Naive thymus-derived CD8-positive, alpha-beta T cell (primary cell): ENCODE results near the gene PKM. TPM values are rescaled to one million over a fixed set of nuclear protein-coding genes. Genes with fewer than 3 reads are reported as not detected.

ENCODE experiments used
- ATAC-seq, 2 donors: fragments of 150-1000 bp; cut with Tn5 transposase in 1 of 2; sonication (Bioruptor Pico), chemical (Tn5 transposase) in 1 of 2; 1 replicate in 1 of 2; 2 replicates in 1 of 2; pipeline ENCODE4 v1.10.0; 2021; ENCODE audit warnings: mild to moderate bottlenecking in 2 of 2, moderate library complexity in 2 of 2
- POLR2A ChIA-PET: fragments of 350-600 bp; sonication (Branson Sonifier 250); formaldehyde crosslinking; loops from one replicate; lab custom pipeline; 2021; ENCODE audit warnings: antibody characterized with exemption; lab: Charles Lee
- DNase-seq, 10 donors: peaks; one replicate each; pipeline versions ENCODE4 v3.0.0 to v3.0.0-alpha.2; 2020 to 2022
- H3K27ac Mint-ChIP-seq, 10 donors: one replicate each; pipeline ENCODE4 v1.8.0; 2020 to 2022; ENCODE audit warnings: mild to moderate bottlenecking in 10 of 10, mixed read lengths in 10 of 10, moderate library complexity in 4 of 10, inconsistent platforms in 1 of 10
- H3K27me3 Mint-ChIP-seq, 5 donors: one replicate each; pipeline ENCODE4 v1.8.0; 2021 to 2022; ENCODE audit warnings: mixed read lengths in 5 of 5
- H3K36me3 Mint-ChIP-seq, 3 donors: one replicate each; pipeline ENCODE4 v1.8.0; 2020 to 2022; ENCODE audit warnings: mixed read lengths in 3 of 3, mild to moderate bottlenecking in 2 of 3, inconsistent platforms in 1 of 3
- H3K4me1 Mint-ChIP-seq, 4 donors: one replicate each; pipeline ENCODE4 v1.8.0; 2021 to 2022; ENCODE audit warnings: mixed read lengths in 4 of 4
- H3K4me3 Mint-ChIP-seq, 10 donors: one replicate each; pipeline ENCODE4 v1.8.0; 2020 to 2022; ENCODE audit warnings: mild to moderate bottlenecking in 10 of 10, mixed read lengths in 10 of 10, moderate library complexity in 6 of 10, inconsistent platforms in 1 of 10
- H3K9me3 Mint-ChIP-seq, 9 donors: one replicate each; pipeline ENCODE4 v1.8.0; 2020 to 2022; ENCODE audit warnings: mixed read lengths in 9 of 9, mild to moderate bottlenecking in 3 of 9, inconsistent platforms in 1 of 9, moderate library complexity in 1 of 9
- polyA plus RNA-seq, 3 donors: library from polyadenylated mRNA; unstranded; fragments of 300-500 nt; fragmentation: Illumina TruSeq; gene quantifications; one replicate each; pipeline ENCODE4 v1.2.3, GENCODE V29; 2021
- total RNA-seq, 8 experiments: library from RNA in 2 of 8; stranded (reverse) in 2 of 8; gene quantifications; one replicate each; pipeline ENCODE4 v1.2.3 and lab custom pipeline; 2021 to 2026

PKM gene
- total and polyA plus RNA-seq, 5 experiments from 2014 or later: 277 to 330 (median 305) TPM

DNA sequence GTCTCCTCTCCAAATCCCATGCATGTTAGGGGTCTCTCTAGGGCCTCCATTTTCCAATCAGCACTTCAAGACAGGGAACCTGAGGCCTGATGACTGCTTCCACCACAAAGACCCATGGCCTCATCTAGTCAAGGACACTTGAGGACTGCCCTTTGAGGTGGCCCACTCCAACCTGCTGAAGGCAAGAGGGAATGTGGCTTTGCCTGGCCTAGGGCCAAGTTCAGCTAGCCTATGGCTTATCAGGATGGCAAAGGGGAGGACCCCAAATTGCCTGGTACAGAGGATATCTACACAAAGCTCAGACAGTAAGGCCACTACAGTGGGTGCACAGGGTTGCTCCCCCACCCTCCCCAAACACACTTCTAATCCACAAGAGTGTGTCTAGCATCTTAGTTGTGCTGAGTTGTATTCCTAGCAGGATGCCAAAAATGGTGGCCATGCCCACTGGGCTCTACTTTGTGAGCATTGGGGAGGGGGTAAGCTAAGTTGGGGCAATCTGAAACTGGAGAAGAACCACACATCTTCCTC lies 23.4 kb downstream of the PKM start:
- Mint-ChIP-seq H3K27me3 (no peaks in the 10 kb centered on the region), H3K4me3 (no peak overlapping the region), H3K27ac (peak overlapping the region in 3 of 10 donors; percentile 18 to 43 (median 24)), H3K4me1 (peaks cover 0 to 2% (median 0%) of the 10 kb centered on the region in 4 donors), H3K36me3 (peaks cover 0 to 98% (median 17%) of the 10 kb centered on the region in 3 donors), H3K9me3 (no peaks in the 10 kb centered on the region)
- ATAC-seq (no peak), DNase-seq (no peak)
- POLR2A ChIA-PET: interaction anchor here (1.4 kb wide), 1 partner anchor 23 kb away, joined by 3 read pairs; the partner anchor contains the start of gene PKM

DNA sequence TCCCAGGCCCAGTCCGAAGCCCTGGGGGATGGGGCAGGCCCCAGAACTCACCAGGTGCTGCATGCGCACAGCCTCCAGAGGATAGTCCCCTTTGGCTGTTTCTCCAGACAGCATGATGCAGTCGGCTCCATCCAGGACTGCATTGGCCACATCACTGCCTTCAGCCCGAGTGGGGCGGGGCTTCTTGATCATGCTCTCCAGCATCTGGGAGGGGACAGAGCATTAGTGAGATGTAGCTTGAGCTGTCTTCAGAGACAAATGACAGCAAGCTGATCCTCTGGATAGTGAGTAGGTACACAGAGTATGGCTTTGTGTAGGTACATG lies 24.4 kb downstream of the PKM start:
- DNase-seq: no peak
- Mint-ChIP-seq H3K9me3 (no peaks in the 10 kb centered on the region), H3K4me3 (no peak overlapping the region), H3K27ac (peak overlapping the region in 2 of 10 donors; percentile 22 to 28), H3K27me3 (no peaks in the 10 kb centered on the region), H3K36me3 (peaks cover 0 to 98% (median 16%) of the 10 kb centered on the region in 3 donors), H3K4me1 (peaks cover 0 to 2% (median 0%) of the 10 kb centered on the region in 4 donors)
- ATAC-seq: no peak
- POLR2A ChIA-PET: no interaction called here

DNA sequence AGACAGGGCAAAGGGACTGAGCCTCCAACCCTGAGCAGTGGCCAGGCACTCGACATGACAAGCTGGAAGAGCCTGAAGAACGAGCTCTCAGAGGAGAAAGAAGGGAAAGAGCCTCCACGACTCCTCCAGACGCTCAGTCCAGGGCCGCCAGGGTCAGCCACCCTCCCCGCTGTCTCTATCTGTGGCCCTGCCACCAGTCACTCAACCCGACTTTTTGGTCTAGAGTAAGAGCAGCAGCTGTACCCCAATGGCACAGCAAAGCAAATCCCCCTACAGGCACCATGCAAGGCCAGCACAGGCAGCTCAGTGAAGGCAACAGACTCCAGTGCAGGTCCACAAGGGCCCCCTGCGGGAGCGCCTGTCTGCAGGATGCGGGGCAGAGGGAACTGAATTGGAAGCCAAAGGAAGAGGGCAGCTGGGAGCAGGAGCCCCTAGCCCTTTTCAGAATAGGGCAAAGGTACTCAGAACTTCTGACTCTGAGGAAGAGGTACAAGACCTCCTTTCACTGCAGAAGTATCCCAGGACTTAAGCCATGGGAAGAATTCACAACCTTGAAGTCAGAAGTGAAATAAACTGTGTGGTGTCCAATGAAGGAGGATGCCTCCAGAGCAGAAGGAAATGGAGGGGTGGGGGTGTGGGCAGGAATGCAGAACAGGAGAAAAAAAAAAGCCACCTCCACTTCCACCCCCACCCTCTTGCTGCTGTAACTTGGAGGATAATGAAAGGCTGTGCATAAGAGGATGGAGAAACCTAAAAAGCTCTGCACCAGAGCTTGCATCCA lies 24.9 kb downstream of the PKM start:
- peaks cover 0 to 2% (median 0%) of the 10 kb centered on the region in 4 donors for H3K4me1 Mint-ChIP-seq
- no peak overlapping the region for H3K4me3 Mint-ChIP-seq
- peaks cover 0 to 98% (median 12%) of the 10 kb centered on the region in 3 donors for H3K36me3 Mint-ChIP-seq
- POLR2A ChIA-PET: interaction anchor here (0.8 to 1.2 kb wide), 3 partner anchors 19 to 81 kb away, joined by 3 to 5 read pairs (median 3); partner anchors contain the start of gene PKM
- no peak for DNase-seq
- H3K27ac Mint-ChIP-seq: peak overlapping the region in 3 of 10 donors; percentile 22 to 65 (median 53)
- H3K9me3 Mint-ChIP-seq: no peaks in the 10 kb centered on the region
- no peak for ATAC-seq
- no peaks in the 10 kb centered on the region for H3K27me3 Mint-ChIP-seq

DNA sequence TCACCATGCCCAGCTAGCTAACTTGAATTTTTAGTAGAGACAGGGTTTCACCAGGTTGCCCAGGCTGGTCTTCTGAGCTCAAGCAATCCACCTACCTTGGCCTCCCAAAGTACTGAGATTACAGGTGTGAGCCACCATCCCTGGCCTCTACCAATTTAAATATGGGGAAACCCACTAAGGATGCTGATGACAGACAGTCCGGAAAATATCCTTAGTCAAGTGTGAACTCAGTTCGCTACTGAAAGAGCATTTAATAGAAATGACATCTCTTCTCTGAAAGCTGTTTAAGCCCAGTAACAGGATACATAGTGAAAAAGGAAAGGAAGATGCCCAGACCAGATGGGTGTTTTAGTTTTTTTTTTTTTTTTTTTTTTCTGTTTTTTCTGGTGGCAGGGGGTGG lies 25.7 kb downstream of the PKM start:
- ATAC-seq (no peak), DNase-seq (no peak)
- Mint-ChIP-seq H3K27ac (peak overlapping the region in 5 of 10 donors; percentile 13 to 53 (median 20)), H3K4me1 (peaks cover 0 to 2% (median 0%) of the 10 kb centered on the region in 4 donors), H3K9me3 (no peaks in the 10 kb centered on the region), H3K27me3 (no peaks in the 10 kb centered on the region), H3K4me3 (no peak overlapping the region), H3K36me3 (peaks cover 0 to 98% (median 15%) of the 10 kb centered on the region in 3 donors)
- POLR2A ChIA-PET: interaction anchor here (0.8 to 1.2 kb wide), 3 partner anchors 20 to 82 kb away, joined by 3 to 5 read pairs (median 3); partner anchors contain the start of gene PKM

DNA sequence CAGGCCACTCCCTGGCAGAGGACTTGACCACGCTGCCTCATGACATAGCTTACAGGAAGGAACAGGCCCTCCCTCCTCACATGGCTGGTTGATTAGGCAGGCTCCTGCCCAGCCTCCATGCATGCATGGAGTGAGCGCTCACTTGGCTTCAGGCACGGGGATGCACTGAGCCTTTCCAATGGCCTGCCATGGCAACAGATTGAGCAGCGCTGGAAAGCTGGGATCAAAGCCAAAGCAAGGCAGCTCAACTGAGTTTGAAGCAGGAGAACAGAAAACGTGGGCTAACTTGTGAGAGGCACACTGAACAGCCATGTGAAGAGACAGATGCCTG lies 27.5 kb downstream of the PKM start:
- Mint-ChIP-seq H3K27me3 (no peaks in the 10 kb centered on the region), H3K27ac (peak overlapping the region in 4 of 10 donors; percentile 26 to 80 (median 60)), H3K4me3 (no peak overlapping the region), H3K4me1 (peaks cover 0 to 3% (median 0%) of the 10 kb centered on the region in 4 donors), H3K36me3 (peaks cover 0 to 99% (median 14%) of the 10 kb centered on the region in 3 donors), H3K9me3 (no peaks in the 10 kb centered on the region)
- ATAC-seq (no peak), DNase-seq (no peak)
- POLR2A ChIA-PET: no interaction called here

DNA sequence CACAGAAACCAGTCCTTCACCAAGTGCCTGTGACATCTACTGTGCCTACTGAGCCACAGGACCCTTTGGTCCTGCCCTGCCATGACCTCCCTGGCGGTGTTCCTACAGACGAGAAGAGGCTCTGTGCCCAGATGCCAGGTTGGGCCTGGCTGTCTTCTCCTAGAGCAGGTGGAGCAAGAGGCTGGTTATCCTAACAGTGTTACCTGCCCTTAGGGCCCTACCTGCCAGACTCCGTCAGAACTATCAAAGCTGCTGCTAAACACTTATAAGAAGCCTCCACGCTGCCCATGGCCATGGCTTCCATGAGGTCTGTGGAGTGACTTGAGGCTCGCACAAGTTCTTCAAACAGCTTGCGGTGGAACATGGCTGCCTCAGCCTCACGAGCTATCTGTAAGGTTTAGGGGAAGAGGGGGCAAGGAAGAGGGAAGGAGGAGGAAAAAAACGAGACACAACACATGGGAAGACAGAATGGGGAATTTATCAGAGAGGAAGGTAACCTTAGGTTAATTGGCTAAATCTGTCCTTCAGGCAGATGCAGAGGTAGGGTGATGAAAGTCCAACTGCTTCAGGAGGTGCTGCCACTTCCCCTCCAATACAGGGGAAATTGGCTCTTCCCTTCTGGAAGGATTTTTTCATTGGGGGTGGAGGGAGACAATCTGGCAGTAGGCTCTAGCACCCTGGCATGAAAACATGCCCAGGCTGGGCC lies 28.0 kb downstream of the PKM start:
- no peaks in the 10 kb centered on the region for H3K9me3 Mint-ChIP-seq
- POLR2A ChIA-PET: no interaction called here
- peak overlapping the region in 8 of 10 donors; percentile 9 to 94 (median 59) for H3K27ac Mint-ChIP-seq
- H3K4me1 Mint-ChIP-seq: peaks cover under 1 to 6% (median 2%) of the 10 kb centered on the region in 4 donors
- DNase-seq (no peak), ATAC-seq (no peak)
- H3K27me3 Mint-ChIP-seq: peaks cover 0 to 2% (median under 1%) of the 10 kb centered on the region in 5 donors
- no peak overlapping the region for H3K4me3 Mint-ChIP-seq
- H3K36me3 Mint-ChIP-seq: peaks cover 0 to 98% (median 14%) of the 10 kb centered on the region in 3 donors

DNA sequence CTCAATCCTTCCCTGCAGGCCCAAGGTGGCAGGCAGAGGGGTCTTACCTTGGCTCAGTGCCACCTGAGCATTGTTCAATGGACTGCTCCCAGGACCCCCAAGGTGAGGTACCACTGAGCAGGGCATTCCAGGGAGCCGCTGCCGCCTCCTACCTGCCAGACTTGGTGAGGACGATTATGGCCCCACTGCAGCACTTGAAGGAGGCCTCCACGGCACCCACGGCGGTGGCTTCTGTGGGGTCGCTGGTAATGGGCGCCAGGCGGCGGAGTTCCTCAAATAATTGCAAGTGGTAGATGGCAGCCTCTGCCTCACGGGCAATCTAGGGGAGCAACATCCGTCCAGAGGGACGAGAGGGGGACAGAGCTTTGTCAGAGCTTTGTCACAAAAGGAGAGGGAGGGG lies 28.7 kb downstream of the PKM start:
- Mint-ChIP-seq H3K4me3 (no peak overlapping the region), H3K4me1 (peaks cover 3 to 8% (median 5%) of the 10 kb centered on the region in 4 donors), H3K36me3 (peaks cover 0 to 92% (median 14%) of the 10 kb centered on the region in 3 donors), H3K9me3 (no peaks in the 10 kb centered on the region), H3K27me3 (peaks cover 0 to 4% (median 3%) of the 10 kb centered on the region in 5 donors), H3K27ac (peak overlapping the region in 4 of 10 donors; percentile 2 to 65 (median 40))
- POLR2A ChIA-PET: no interaction called here
- DNase-seq (no peak), ATAC-seq (no peak)

DNA sequence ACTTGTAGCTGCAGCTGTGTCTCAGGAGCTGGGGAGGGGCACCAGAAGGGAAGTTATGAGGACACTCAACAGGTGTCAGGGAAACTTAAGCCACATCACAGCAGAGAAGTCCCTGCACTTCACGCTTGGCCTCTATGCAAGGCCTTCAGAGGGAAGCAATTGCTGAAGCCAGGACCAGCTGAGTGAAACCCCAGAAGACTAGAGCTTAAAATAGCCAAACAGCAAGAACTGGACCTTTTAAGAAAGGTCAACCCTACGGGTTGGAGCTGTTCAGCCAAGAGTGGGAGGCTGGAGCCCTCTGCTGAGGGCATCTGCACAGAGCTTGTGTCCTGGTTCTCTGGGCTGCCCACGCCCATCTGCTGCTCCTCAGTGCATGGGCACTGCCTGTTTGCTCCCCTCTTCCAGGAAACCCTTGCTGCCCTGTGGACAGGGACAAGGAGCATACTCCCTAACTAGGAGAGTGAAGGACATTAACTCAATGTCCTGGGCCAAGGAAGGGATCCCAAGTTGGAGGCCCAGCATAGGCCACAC lies 29.5 kb downstream of the PKM start:
- Mint-ChIP-seq H3K9me3 (no peaks in the 10 kb centered on the region), H3K36me3 (peaks cover 0 to 84% (median 8%) of the 10 kb centered on the region in 3 donors), H3K27ac (peak overlapping the region in 7 of 10 donors; percentile 12 to 62 (median 55)), H3K27me3 (peaks cover 0 to 10% (median 5%) of the 10 kb centered on the region in 5 donors), H3K4me1 (peaks cover 3 to 13% (median 7%) of the 10 kb centered on the region in 4 donors), H3K4me3 (no peak overlapping the region)
- POLR2A ChIA-PET: interaction anchor here (2.7 kb wide), 1 partner anchor 29 kb away, joined by 8 read pairs; the partner anchor contains the start of gene PKM
- no peak for ATAC-seq
- DNase-seq: no peak

DNA sequence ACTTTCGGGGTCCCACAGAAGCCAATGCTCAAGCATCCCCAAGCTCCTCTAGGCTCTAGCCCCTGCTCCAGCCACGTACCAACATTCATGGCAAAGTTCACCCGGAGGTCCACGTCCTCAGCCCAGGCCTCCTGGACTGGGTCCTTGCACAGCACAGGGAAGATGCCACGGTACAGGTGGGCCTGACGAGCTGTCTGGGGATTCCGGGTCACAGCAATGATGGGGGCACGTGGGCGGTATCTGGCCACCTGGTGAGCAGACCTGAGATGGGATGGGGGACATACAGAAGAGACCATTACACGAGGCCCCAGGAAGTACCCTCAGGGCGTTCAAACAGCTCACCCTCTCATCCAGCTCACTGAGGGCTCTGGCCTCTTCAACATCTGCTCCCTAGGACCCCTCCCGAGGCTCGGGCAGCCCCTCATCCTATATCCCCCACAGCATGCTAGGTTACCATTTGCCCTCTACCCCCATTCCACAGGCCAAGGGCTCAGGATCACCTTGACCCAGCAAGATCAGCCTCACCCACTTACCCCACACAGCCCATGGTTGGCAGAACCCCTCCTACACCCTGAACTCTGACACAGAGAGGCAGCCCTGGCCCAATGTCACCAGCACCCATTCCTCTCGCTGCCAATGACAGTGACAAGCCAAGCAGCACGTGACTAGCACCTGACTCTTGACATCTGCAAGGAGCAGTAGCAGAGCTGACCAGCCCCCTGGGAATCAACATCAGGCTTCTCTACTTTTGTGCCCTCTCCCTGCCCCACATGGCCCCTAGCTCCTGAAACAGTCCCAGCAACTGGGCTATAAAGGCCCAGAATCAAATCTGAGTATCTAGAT lies 30.4 kb downstream of the PKM start:
- POLR2A ChIA-PET: interaction anchor here (1.0 to 2.7 kb wide), 4 partner anchors 27 to 73 kb away, joined by 3 to 8 read pairs (median 8); partner anchors contain the start of gene PKM
- no peak for DNase-seq
- peaks cover 0 to 76% (median 8%) of the 10 kb centered on the region in 3 donors for H3K36me3 Mint-ChIP-seq

DNA sequence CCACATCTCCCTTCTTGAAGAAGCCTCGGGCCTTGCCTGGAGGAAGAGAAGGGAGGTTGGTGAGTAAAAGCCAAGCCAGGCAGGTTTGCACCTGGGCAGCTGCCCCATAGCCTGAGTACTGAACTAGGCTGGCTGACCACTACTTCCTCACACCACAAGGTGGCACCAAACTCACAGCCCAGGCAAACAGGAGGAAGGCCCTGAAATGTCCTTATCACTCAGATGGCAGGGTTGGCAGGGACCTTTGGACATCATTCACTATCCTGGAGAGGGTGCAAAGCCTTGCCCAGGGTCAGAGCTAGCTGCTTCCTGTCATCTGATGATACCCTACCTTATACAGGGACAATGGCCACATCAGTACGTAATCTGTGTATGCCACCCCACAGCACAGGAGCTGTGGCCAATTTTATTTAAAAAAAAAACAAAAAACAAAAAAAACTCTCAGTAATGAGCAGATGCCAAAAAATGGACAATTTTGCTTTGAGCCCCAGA lies 31.2 kb downstream of the PKM start:
- Mint-ChIP-seq H3K4me3 (peak overlapping the region in 2 of 10 donors; percentile 10 to 24), H3K9me3 (no peaks in the 10 kb centered on the region), H3K27ac (peak overlapping the region in 5 of 10 donors; percentile 8 to 77 (median 43)), H3K27me3 (peaks cover 2 to 26% (median 12%) of the 10 kb centered on the region in 5 donors), H3K4me1 (peaks cover 3 to 15% (median 9%) of the 10 kb centered on the region in 4 donors), H3K36me3 (peaks cover 0 to 68% (median 8%) of the 10 kb centered on the region in 3 donors)
- ATAC-seq (peak; percentile 81 to 83), DNase-seq (peak; percentile 44 to 85 (median 71))
- POLR2A ChIA-PET: interaction anchor here (1.0 to 2.7 kb wide), 4 partner anchors 28 to 74 kb away, joined by 3 to 8 read pairs (median 8); partner anchors contain the start of gene PKM

More for the DNA sequence above, 30.4 kb downstream of the PKM start:
- Mint-ChIP-seq H3K4me1 (peaks cover 3 to 13% (median 8%) of the 10 kb centered on the region in 4 donors), H3K4me3 (no peak overlapping the region), H3K27me3 (peaks cover 0 to 18% (median 12%) of the 10 kb centered on the region in 5 donors), H3K27ac (peak overlapping the region in 7 of 10 donors; percentile 48 to 90 (median 75)), H3K9me3 (no peaks in the 10 kb centered on the region)
- ATAC-seq: no peak

DNA sequence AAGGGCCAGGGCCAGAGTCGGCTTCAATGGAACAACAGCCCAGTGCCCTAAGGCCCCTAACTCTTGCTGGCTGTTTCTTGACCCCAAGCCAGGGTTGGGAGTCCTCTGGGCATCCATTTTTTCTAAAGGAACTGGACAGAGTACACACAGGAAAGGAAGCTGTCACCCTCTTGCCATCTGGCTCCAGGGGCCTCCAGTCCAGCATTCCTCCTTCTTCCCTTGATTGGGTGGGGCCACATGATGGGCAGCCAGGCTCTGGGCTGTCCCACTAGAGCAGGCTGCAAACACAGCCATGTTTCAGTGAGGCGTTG lies 31.8 kb downstream of the PKM start:
- ATAC-seq (no peak), DNase-seq (no peak)
- H3K27ac Mint-ChIP-seq: no peak overlapping the region
- POLR2A ChIA-PET: interaction anchor here (1.3 to 2.7 kb wide), 2 partner anchors 31 to 74 kb away, joined by 7 to 8 read pairs; partner anchors contain the start of gene PKM
- peaks cover 0 to 62% (median 8%) of the 10 kb centered on the region in 3 donors for H3K36me3 Mint-ChIP-seq
- H3K27me3 Mint-ChIP-seq: peaks cover 5 to 29% (median 15%) of the 10 kb centered on the region in 5 donors
- no peak overlapping the region for H3K4me3 Mint-ChIP-seq
- H3K4me1 Mint-ChIP-seq: peaks cover 3 to 15% (median 9%) of the 10 kb centered on the region in 4 donors
- H3K9me3 Mint-ChIP-seq: no peaks in the 10 kb centered on the region
